Activated CD4-positive, alpha-beta T cell treated with anti-CD3 and anti-CD28 coated beads, Interleukin-2, amount 10 ng/mL, durations not matched to agents 24 days and 14 days (primary cell): Measurements from ENCODE around the gene MYRF. TPM values are rescaled to one million over a fixed set of nuclear protein-coding genes. Genes with fewer than 3 reads are reported as not detected.
A peak's percentile ranks its signal among the peaks of the same experiment; 100 is the strongest.

ENCODE experiments used
- DNase-seq: peaks from one replicate; pipeline ENCODE4 v3.0.0; 2022
- H3K27ac Mint-ChIP-seq: one replicate; pipeline ENCODE4 v1.8.0; 2022; ENCODE audit warnings: mild to moderate bottlenecking, mixed read lengths
- H3K27me3 Mint-ChIP-seq: one replicate; pipeline ENCODE4 v1.8.0; 2022; ENCODE audit warnings: mixed read lengths
- H3K36me3 Mint-ChIP-seq: one replicate; pipeline ENCODE4 v1.8.0; 2022; ENCODE audit warnings: low read depth, mild to moderate bottlenecking, mixed read lengths
- H3K4me1 Mint-ChIP-seq: one replicate; pipeline ENCODE4 v1.8.0; 2021; ENCODE audit warnings: mixed read lengths
- H3K4me3 Mint-ChIP-seq: one replicate; pipeline ENCODE4 v1.8.0; 2022; ENCODE audit warnings: mild to moderate bottlenecking, moderate library complexity, mixed read lengths
- H3K9me3 Mint-ChIP-seq: one replicate; pipeline ENCODE4 v1.8.0; 2021; ENCODE audit warnings: mixed read lengths
- intact Hi-C: fragments of 100-400 bp; cut with micrococcal nuclease; formaldehyde crosslinking; loops from one replicate; pipeline ENCODE4 v1.15.1; 2023
- total RNA-seq: library from RNA; stranded (reverse); gene quantifications from 2 replicates; pipeline ENCODE4 v1.2.3, GENCODE V29; 2022

Gene MYRF
- total RNA-seq, 1 donor from 2014 or later = 1.2 TPM

DNA sequence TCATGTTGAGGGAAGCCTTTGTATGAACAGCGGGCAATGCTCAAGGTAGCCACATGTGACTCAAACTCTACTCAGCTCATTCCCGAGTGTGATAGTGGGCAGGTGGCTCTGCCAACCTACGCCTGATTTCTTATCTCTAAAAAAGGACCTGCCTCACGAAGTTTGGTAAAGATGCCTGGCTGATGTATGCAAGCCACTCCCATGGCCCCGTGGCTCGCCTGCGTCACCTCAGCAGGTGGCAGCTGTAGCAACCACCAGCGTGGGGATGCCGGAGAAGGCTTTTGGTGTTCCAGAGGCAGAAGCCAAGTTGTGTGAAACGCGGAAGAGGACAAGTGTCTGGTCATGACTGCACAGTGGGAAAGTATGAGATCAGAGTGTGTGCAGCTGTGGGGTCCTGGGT lies 81.0 kb downstream of the MYRF start:
- H3K4me1 Mint-ChIP-seq = peaks cover 55% of the 10 kb centered on the region
- H3K27me3 Mint-ChIP-seq = no peaks in the 10 kb centered on the region
- peak overlapping the region; percentile 93 for H3K27ac Mint-ChIP-seq
- H3K4me3 Mint-ChIP-seq = peak overlapping the region; percentile 71
- no peaks in the 10 kb centered on the region for H3K9me3 Mint-ChIP-seq
- DNase-seq = peak; percentile 79
- H3K36me3 Mint-ChIP-seq = peaks cover 33% of the 10 kb centered on the region
- intact Hi-C loops = loop anchor here (5.0 kb wide), 2 partner anchors 134 to 289 kb away; partner anchors contain the start of genes FTH1 and INCENP

DNA sequence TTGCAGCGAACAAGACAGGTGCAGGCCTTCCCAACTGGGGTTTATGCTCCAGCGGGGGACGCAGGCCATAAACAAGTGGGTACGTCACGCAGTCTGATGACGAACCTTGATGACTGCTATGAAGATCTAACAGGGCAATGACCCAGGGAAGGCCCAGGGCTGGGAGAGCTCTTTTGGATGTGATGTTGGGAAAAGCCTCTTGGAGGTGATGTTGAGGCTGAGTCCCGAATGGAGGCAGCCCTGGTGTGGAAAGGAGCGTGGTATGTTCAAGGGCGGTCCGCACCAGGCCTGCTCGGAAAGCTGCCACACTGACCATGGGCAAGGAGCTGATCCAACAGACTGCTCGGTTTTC lies 81.5 kb downstream of the MYRF start:
- DNase-seq = no peak
- Mint-ChIP-seq H3K36me3 (peaks cover 36% of the 10 kb centered on the region), H3K4me3 (peak overlapping the region; percentile 71), H3K27me3 (no peaks in the 10 kb centered on the region), H3K27ac (peak overlapping the region; percentile 93), H3K9me3 (no peaks in the 10 kb centered on the region), H3K4me1 (peaks cover 59% of the 10 kb centered on the region)
- intact Hi-C loops = loop anchor here (2.0 to 5.0 kb wide), 3 partner anchors 17 to 288 kb away; partner anchors contain the start of genes FADS1, FTH1 and INCENP

DNA sequence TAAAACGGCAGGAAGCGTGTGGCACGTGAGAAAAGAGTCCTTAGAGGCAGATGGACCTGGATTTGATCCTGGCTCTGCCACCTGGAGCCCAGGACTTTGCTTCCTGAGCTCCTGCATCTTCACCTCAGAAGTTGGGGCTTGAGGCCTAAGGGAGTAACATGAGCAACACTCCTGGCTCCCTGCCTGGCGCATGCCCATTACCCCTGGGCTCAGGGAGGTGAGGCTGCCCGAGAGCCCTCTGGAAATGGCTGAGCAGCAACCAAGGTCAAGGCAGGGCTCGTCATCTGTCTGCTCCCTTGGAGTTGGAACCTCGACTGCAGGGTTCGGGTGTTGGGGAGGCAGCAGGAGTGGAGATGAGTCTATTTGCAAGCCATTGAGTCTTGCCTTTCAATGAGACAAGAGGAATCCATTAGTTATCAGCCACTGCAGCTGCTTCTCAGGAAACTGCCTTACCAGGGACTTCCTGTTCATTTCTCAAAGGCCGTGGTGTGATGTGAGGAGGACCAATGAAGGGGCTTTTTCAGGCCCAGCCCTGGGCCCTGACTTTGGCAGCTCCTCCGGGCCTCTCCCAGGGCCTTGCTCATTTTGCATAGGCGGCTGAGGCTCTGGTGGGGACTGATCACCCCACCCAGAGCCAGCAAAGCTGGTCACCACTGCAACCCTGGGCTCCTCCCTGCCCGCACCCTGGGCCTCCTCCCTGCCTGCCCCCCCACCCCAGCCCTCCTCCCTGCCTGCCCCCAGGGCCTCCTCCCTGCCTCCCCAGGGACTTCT lies 82.0 kb downstream of the MYRF start:
- Mint-ChIP-seq H3K27me3 (no peaks in the 10 kb centered on the region), H3K4me1 (peaks cover 59% of the 10 kb centered on the region), H3K4me3 (peak overlapping the region; percentile 71), H3K27ac (peak overlapping the region; percentile 93), H3K36me3 (peaks cover 38% of the 10 kb centered on the region), H3K9me3 (no peaks in the 10 kb centered on the region)
- peak; percentile 92 for DNase-seq
- intact Hi-C loops = loop anchor here (1.0 to 5.0 kb wide), 4 partner anchors 7 to 288 kb away; partner anchors contain the start of genes FADS1, FTH1 and INCENP

DNA sequence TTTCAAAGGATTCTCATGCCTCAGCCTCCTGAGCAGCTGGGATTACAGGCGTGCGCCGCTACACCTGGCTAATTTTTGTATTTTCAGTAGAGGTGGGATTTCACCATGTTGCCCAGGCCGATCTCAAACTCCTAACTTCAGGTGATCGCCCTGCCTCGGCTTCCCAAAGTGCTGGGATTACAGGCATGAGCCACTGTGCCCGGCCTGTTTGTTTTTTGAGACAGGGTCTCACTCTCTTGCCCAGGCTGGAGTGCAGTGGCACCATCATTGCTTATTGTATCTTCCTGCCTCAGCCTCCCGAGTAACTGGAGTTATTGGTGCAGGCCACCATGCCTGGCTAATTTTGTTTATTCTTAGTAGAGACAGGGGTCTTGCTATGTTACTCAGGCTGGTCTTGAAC lies 83.8 kb downstream of the MYRF start:
- peak overlapping the region; percentile 79 for H3K27ac Mint-ChIP-seq

DNA sequence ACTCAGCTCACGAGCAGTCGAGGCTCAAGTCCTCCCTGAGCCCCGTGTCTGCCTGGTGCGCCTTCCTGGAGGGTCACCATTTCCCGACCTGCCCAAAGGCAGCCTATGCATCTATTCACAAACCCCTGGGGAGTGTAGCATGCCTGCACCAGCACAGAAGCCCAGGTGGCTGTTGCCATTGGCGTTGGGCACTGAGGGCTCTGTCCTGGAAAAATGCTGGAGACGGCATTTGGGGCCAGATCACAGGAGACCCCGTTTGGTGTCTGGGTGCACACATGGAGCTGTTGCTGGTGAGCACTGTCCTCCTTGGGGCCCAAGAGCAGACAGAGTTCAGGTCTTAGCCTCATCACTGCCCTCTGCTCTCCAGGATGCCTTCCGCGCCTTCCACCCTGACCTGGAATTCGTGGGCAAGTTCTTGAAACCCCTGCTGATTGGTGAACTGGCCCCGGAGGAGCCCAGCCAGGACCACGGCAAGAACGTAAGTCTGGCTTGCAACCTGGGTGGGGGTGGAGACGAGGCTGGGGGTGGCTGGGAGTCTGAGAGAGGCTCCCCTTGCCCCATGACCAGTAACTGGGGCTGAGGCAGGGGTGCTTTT lies 85.1 kb downstream of the MYRF start:
- Mint-ChIP-seq H3K27me3 (no peaks in the 10 kb centered on the region), H3K4me3 (no peak overlapping the region), H3K27ac (peak overlapping the region; percentile 8), H3K4me1 (peaks cover 46% of the 10 kb centered on the region), H3K9me3 (no peaks in the 10 kb centered on the region), H3K36me3 (peaks cover 57% of the 10 kb centered on the region)
- intact Hi-C loops = no loop called here
- no peak for DNase-seq

More for the DNA sequence above, 83.8 kb downstream of the MYRF start:
- intact Hi-C loops = no loop called here
- H3K4me3 Mint-ChIP-seq = peak overlapping the region; percentile 21
- peaks cover 55% of the 10 kb centered on the region for H3K4me1 Mint-ChIP-seq
- H3K27me3 Mint-ChIP-seq = no peaks in the 10 kb centered on the region
- H3K36me3 Mint-ChIP-seq = peaks cover 44% of the 10 kb centered on the region
- H3K9me3 Mint-ChIP-seq = no peaks in the 10 kb centered on the region
- no peak for DNase-seq

Other genes with a start within 250 kb of the MYRF start
- gene LRRC10B, start 243.9 kb upstream of the MYRF start, total RNA-seq = 0.14 TPM in 1 of 2 replicates, not detected in the other
- 0.23 and 0.43 TPM in 2 replicates for gene SYT7, start 171.6 kb upstream of the MYRF start, total RNA-seq
- gene DAGLA, start 72.2 kb upstream of the MYRF start, total RNA-seq = 0.09 and 0.14 TPM in 2 replicates
- 179 and 187 TPM in 2 replicates for gene TMEM258, start 40.0 kb downstream of the MYRF start, total RNA-seq
- gene FEN1, start 40.3 kb downstream of the MYRF start, total RNA-seq = 144 and 152 TPM in 2 replicates
- 92.5 and 94.7 TPM in 2 replicates for gene FADS1, start 64.4 kb downstream of the MYRF start, total RNA-seq
- 278 and 283 TPM in 2 replicates for gene FADS2, start 75.7 kb downstream of the MYRF start, total RNA-seq
- gene FADS3, start 138.9 kb downstream of the MYRF start, total RNA-seq = 13.5 and 15.6 TPM in 2 replicates
- gene RAB3IL1, start 164.9 kb downstream of the MYRF start, total RNA-seq = 0.12 and 0.26 TPM in 2 replicates
- 0.07 TPM in 1 of 2 replicates, not detected in the other for gene BEST1, start 197.7 kb downstream of the MYRF start, total RNA-seq
- 500 and 515 TPM in 2 replicates for gene FTH1, start 215.0 kb downstream of the MYRF start, total RNA-seq